Pons (tissue), 1 donor: ENCODE data around the gene CD101.
"Not testable (repeated sequence)": the region's sequence is repeated elsewhere in the genome, so short reads cannot be mapped to it uniquely, and the experiment has no call there.

ENCODE experiments used
- DNase-seq: peaks from one replicate; pipeline ENCODE4 v3.0.0-alpha.2; 2016; ENCODE audit warnings: low spot score

The CD101 gene, protein sequence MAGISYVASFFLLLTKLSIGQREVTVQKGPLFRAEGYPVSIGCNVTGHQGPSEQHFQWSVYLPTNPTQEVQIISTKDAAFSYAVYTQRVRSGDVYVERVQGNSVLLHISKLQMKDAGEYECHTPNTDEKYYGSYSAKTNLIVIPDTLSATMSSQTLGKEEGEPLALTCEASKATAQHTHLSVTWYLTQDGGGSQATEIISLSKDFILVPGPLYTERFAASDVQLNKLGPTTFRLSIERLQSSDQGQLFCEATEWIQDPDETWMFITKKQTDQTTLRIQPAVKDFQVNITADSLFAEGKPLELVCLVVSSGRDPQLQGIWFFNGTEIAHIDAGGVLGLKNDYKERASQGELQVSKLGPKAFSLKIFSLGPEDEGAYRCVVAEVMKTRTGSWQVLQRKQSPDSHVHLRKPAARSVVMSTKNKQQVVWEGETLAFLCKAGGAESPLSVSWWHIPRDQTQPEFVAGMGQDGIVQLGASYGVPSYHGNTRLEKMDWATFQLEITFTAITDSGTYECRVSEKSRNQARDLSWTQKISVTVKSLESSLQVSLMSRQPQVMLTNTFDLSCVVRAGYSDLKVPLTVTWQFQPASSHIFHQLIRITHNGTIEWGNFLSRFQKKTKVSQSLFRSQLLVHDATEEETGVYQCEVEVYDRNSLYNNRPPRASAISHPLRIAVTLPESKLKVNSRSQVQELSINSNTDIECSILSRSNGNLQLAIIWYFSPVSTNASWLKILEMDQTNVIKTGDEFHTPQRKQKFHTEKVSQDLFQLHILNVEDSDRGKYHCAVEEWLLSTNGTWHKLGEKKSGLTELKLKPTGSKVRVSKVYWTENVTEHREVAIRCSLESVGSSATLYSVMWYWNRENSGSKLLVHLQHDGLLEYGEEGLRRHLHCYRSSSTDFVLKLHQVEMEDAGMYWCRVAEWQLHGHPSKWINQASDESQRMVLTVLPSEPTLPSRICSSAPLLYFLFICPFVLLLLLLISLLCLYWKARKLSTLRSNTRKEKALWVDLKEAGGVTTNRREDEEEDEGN

DNA sequence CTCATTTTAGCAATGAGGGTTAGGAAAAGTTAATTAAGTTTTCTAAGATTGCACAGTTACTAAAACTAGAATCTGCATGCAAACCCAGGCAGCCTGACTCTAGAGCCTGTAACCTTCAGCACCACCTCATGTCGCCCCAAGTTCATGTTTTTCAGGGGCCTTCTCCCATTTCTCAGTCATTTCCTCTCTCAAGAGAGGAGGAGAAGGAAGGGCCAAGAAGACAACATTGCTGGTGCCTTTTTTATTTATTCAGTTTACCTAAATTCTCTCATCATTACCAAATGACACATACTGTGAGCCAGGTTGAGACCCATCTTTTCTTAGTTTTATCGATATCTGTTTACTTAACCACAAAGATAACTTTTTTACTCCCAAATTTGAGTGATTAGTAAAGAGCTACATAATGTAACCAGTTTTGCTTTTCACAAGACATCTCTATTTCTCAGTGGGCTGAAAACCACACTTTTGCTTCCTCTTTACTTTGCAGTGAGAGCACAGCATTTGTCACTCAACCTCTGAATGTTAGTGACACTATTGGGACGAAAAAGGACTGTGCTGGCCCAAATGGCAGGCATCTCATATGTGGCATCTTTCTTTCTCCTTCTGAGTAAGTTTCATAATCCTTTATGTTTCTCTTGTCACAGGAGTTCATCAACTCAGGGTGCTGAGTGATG, at the start of gene CD101:
TSS of gene CD101 (plus strand) at position 507 of the 674 bp plus-strand sequence. CDS start at position 565, 58 bp downstream.
- peak; percentile 56 for DNase-seq

DNA sequence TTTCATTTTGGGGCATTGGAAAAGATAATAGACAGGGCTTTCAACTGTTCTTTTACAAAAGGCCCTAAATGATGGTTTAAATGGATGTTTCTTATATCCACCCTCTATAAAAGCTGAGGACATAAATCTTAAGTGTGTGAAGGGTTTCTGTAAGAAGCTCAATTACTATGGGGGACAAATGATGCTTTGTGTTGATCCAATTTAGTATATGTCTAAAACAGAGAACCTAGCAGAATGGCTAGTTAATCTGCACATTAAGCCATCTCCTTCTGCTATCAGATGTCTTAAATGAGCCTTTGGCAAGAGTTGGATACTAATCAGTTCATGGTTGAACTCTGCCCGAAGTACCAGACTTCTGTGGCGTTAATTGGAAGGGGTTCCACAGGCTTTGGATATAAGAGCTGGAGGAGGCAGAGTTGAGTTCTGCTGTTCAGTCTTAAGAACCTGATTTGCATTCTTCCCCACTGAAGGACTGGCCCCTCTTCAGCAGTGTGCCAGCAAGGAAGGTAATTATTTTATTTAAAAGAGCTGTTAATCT, 48.8 kb upstream of the CD101 start:
- no peak for DNase-seq

DNA sequence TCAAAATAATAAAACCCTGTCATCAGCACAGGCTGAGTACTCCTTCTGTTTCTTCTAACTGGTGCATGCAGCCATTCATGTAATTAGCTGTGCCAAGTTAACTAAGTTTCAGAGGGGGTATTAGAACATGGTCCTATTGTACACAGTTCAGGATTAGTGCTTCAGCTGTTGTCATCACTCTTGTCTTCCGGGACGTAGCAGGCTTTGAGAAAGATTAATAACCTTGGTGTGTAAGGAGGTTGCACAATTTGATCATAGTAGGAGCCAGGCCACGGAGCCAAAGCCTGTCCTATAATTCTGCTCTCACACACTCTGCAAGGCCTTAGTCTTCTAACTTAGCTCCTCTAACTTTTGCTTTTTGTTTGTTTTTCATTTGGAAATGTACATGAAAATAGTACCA, 47.1 kb upstream of the CD101 start:
- DNase-seq: no peak

DNA sequence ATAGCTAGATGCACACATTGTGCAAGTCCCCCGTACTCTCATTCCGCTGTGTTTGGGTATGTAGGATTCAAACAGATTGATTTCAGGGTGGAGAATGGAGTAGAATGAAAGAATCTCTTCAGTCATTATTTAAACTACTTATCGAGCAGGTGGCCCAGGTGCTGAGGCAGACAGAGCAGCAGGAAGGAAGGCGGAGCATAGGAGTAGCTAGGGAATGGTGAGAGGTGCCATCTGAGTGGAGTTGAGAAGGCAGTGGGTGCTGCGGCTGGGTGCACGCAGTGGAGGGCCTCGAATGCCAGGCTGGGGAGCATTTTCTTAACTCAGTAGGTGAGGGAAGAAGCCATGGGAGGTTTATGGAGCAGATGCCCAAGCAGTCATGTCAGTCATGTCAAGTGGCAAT, 45.2 kb upstream of the CD101 start:
- DNase-seq: no peak

GRCh38 chr1:116957646-116958045, 43.9 kb upstream of the CD101 start:
- no peak for DNase-seq

DNA sequence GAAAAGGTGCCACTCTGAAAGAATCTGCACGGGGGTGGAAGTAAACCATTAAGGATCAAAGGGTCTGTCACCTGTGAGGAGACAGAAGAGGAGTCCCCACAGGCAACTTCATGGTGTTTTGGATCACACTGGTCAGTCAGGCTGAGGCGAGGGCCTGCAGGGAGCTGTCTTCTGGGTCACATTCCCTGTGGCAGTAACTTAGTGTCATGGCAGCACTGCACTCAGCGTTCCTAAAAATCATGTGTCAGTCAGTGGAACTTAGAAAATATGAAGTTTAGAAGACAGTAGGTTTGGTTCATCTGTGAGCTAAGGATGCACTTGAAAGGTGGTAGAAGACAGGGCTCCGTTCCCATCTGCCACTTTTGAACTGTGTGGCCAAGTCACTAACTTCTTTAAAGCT, 43.5 kb upstream of the CD101 start:
- no peak for DNase-seq

- no peak for DNase-seq
Measured at GRCh38 chr1:116958977-116959376, 42.6 kb upstream of the CD101 start.

DNA sequence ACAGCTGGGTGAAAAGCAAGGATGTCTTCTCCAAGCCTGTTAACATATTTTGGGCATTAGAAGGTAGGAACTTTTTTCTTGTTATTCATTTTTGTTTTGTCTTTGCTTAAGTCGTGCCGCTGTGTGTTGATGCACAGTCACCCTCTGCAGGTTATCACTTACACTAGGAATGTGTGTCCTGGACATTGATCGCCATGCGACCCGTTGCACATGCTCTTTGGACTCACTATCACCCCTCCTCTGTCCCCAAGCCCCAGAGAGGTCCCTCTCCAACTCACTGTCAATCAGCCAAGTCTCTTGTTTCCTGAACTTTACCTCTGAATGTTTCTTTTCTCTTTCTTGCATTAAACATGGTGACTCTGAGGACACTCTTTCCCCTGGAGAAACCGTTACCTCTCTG, 40.0 kb upstream of the CD101 start:
- no peak for DNase-seq

DNA sequence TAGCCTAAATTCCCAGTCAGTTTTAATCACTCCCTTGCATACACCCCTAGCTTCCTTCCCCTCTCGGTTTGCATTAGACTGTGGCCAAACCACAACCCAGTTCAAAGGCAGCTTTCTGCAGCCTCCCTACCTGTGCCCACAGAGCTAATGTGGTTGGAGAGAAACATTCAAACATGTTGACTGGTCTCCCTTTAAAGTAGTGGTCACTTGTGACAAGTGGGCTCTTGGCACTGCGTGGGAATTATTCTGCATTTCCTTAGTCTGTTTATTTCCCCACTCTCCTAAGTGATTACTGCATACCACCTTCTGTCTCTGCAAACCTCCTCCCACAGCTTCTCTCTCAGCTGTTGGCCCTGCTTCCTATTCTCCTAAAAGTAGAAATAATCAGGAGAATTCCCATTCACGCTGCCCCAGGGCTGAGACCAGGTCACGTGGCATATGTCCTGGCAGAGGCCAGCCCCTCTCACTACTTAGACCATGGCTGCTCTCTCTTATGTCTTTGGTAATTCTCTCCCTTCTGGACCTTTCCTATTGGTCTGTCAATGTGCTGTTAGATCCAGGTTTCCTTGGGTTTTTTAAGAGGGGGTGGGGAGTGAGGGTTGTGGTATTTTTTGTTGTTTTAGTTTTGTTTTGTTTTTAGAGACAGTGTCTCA, 38.4 kb upstream of the CD101 start:
- DNase-seq: no peak

DNA sequence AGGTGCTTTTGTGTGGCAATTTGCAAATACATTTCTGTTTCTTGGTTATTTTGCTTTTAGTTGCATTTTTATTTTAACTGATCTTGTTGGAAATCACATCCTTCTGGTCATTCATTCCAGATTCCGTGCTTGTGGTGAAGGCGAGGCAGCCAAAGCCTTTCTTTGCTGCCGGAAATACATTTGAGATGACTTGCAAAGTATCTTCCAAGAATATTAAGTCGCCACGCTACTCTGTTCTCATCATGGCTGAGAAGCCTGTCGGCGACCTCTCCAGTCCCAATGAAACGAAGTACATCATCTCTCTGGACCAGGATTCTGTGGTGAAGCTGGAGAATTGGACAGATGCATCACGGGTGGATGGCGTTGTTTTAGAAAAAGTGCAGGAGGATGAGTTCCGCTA, 34.8 kb upstream of the CD101 start:
- DNase-seq: no peak

DNA sequence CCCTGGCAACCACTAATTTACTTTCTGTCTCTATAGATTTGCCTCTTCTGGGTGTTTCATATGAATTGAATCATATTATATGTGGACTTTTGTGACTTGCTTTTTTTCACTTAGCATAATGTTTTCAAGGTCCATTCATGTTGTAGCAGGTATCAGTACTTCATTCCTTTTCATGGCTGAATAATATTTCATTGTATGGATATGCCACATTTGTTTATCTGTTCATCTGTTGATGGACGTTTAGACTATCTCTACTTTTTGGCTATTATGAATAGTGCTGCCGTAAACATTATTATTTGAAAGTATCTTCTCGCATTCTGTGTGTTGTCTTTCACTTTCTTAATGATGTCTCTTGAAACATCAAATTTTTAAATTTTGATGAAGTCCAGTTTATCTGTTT, 32.8 kb upstream of the CD101 start:
- no peak for DNase-seq

DNA sequence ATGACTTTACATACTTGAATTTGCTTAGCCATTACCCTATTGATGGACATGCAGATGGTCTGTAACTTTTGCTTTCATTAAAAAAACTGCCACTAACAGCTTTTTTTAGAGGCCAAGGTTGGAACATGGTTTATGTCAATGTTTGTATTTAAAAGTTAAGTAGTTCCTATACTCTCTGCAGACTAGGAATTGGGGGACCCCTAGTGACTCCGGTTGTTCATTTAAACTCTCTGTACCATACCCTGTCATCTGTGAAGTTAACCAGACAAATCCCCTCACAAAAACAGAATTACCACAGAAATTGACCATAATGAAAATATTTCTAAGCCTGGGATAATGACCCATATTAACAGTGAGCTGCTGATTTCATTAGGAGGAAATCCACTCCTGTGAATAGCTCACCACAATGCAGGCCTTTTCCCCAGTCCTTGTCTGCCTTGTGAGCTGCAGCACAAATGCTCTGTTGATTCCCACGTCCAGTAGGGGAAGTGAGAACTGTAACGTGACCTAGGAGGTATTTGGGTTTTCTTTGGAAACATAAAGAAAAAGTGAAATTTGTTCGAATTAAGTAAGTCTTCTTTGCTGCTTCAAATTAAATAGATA, 30.2 kb upstream of the CD101 start:
- DNase-seq: peak; percentile 54

- DNase-seq: no peak
Measured at GRCh38 chr1:116971965-116972673, 29.4 kb upstream of the CD101 start.

- DNase-seq: no peak
Measured at GRCh38 chr1:116972674-116973030, 28.9 kb upstream of the CD101 start.

DNA sequence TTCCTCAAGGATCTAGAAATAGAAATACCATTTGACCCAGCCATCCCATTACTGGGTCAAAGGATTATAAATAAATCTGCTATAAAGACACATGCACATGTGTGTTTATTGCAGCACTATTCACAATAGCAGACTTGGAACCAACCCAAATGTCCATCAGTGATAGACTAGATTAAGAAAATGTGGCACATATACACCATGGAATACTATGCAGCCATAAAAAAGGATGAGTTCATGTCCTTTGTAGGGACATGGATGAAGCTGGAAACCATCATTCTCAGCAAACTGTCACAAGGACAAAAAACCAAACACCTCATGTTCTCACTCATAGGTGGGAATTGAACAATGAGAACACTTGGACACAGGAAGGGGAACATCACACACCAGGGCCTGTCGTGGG, 21.3 kb upstream of the CD101 start:
- not testable (repeated sequence) for DNase-seq

GRCh38 chr1:116981521-116982037, 20.0 kb upstream of the CD101 start:
- DNase-seq: no peak

GRCh38 chr1:116982319-116983004, 19.1 kb upstream of the CD101 start:
- no peak for DNase-seq

GRCh38 chr1:116983112-116983511, 18.4 kb upstream of the CD101 start:
- no peak for DNase-seq

DNA sequence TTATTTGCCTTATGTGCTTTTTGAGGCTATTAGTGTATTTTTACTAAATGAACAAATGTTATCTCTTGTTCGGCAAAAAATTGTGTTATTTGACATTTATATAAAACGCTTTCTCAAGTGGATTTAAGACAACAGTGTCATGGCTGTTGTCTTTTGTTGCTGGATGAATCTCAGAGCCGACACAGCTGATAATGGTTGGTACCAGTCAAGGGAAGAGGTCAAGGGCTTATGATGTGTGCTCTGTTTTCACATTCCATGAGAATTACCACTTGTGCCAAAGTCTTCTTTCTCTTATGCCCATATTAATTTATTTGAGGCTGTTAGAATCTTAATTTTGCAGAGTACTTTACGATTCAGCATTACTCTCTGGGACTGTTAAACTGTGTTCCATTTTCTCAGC, 17.9 kb upstream of the CD101 start:
- DNase-seq: no peak
